Mesenchymal stem cell (in vitro differentiated cells and primary cell): ENCODE results near the gene ANKRD6.

Source experiments
- DNase-seq: peaks from one replicate; pipeline ENCODE4 v3.0.0-alpha.2; 2013
- H2AFZ ChIP-seq: one replicate; pipeline ENCODE4 v1.6.1; 2013; ENCODE audit warnings: low read depth, mild to moderate bottlenecking, control low read depth, inconsistent platforms, low read length, moderate library complexity
- H2AK5ac ChIP-seq: 2 replicates; pipeline ENCODE4 v1.6.1; 2013; ENCODE audit warnings: low read length, moderate library complexity, mild to moderate bottlenecking, inconsistent platforms; ENCODE audit not compliant: severe bottlenecking
- H2BK120ac ChIP-seq: one replicate; pipeline ENCODE4 v1.6.1; 2013; ENCODE audit warnings: low read depth, mild to moderate bottlenecking, inconsistent platforms, low read length, moderate library complexity
- H2BK12ac ChIP-seq, 2 experiments: one replicate each; pipeline ENCODE4 v1.6.1; 2013; ENCODE audit warnings: inconsistent platforms in 2 of 2, low read length in 2 of 2, mild to moderate bottlenecking in 2 of 2, moderate library complexity in 2 of 2, control low read depth in 1 of 2
- H2BK15ac ChIP-seq: one replicate; pipeline ENCODE4 v1.6.1; 2013; ENCODE audit warnings: mild to moderate bottlenecking, low read depth, inconsistent platforms; ENCODE audit not compliant: poor library complexity, severe bottlenecking
- H2BK5ac ChIP-seq: 2 replicates; pipeline ENCODE4 v1.6.1; 2013; ENCODE audit warnings: low read depth, mild to moderate bottlenecking, low read length, control low read depth, inconsistent platforms; ENCODE audit not compliant: poor library complexity, severe bottlenecking
- H3K14ac ChIP-seq, 2 experiments: one replicate each; pipeline ENCODE4 v1.6.1; 2013; ENCODE audit warnings: inconsistent platforms in 2 of 2, low read length in 2 of 2, control low read depth in 1 of 2, mild to moderate bottlenecking in 1 of 2, moderate library complexity in 1 of 2
- H3K18ac ChIP-seq, 2 experiments: one replicate each; pipeline ENCODE4 v1.6.1; 2013; ENCODE audit warnings: inconsistent platforms in 2 of 2, low read length in 2 of 2, control low read depth in 1 of 2, low read depth in 1 of 2, mild to moderate bottlenecking in 1 of 2
- H3K23ac ChIP-seq, 2 experiments: one replicate each; pipeline ENCODE4 v1.6.1; 2013; ENCODE audit warnings: inconsistent platforms in 2 of 2, low read length in 2 of 2, mild to moderate bottlenecking in 2 of 2, moderate library complexity in 2 of 2, control low read depth in 1 of 2
- H3K27ac ChIP-seq: 2 replicates; pipeline ENCODE4 v1.5.1; 2013; ENCODE audit warnings: mild to moderate bottlenecking, moderate library complexity, low read length, control low read depth, inconsistent platforms; ENCODE audit not compliant: poor library complexity, severe bottlenecking
- H3K27me3 ChIP-seq, 2 experiments: 2 replicates each; pipeline versions ENCODE4 v1.6.1 to v1.7.0; 2013; ENCODE audit warnings: low read length in 2 of 2, mild to moderate bottlenecking in 2 of 2, moderate library complexity in 2 of 2, control low read depth in 1 of 2, inconsistent platforms in 1 of 2; ENCODE audit not compliant: control insufficient read depth in 1 of 2, insufficient read depth in 1 of 2
- H3K36me3 ChIP-seq, 2 experiments: 2 replicates each; pipeline versions ENCODE4 v1.6.1 to v1.7.0; 2013; ENCODE audit warnings: low read length in 2 of 2, control low read depth in 1 of 2, inconsistent platforms in 1 of 2, low read depth in 1 of 2, mild to moderate bottlenecking in 1 of 2; ENCODE audit not compliant: insufficient read depth in 2 of 2, control insufficient read depth in 1 of 2
- H3K4ac ChIP-seq, 2 experiments: one replicate each; pipeline ENCODE4 v1.6.1; 2013; ENCODE audit warnings: inconsistent platforms in 2 of 2, low read length in 2 of 2, mild to moderate bottlenecking in 2 of 2, moderate library complexity in 2 of 2, control low read depth in 1 of 2, low read depth in 1 of 2
- H3K4me1 ChIP-seq: 2 replicates; pipeline ENCODE4 v1.6.1; 2013; ENCODE audit warnings: low read depth, low read length, control low read depth; ENCODE audit not compliant: control insufficient read depth, insufficient read depth
- H3K4me2 ChIP-seq: 2 replicates; pipeline ENCODE4 v1.6.1; 2013; ENCODE audit warnings: low read length, mild to moderate bottlenecking, inconsistent platforms; ENCODE audit not compliant: poor library complexity, severe bottlenecking
- H3K4me3 ChIP-seq, 2 experiments: 2 replicates each; pipeline versions ENCODE4 v1.5.1 to v1.7.0; 2013; ENCODE audit warnings: low read length in 2 of 2, mild to moderate bottlenecking in 2 of 2, control low read depth in 1 of 2, low read depth in 1 of 2; ENCODE audit not compliant: insufficient read depth in 1 of 2
- H3K79me1 ChIP-seq: replicated peaks from 2 replicates; pipeline ENCODE4 v1.6.1; 2013; ENCODE audit warnings: mild to moderate bottlenecking, control low read depth, low read length, inconsistent platforms; ENCODE audit not compliant: poor library complexity, severe bottlenecking
- H3K9ac ChIP-seq: 2 replicates; pipeline ENCODE4 v1.7.0; 2013; ENCODE audit warnings: mild to moderate bottlenecking, low read length, moderate library complexity
- H3K9me3 ChIP-seq: 2 replicates; pipeline ENCODE4 v1.7.0; 2013; ENCODE audit warnings: mild to moderate bottlenecking, low read length; ENCODE audit not compliant: control insufficient read depth
- H4K8ac ChIP-seq: one replicate; pipeline ENCODE4 v1.6.1; 2013; ENCODE audit warnings: inconsistent platforms, mild to moderate bottlenecking, low read length, moderate library complexity
- H4K91ac ChIP-seq: one replicate; pipeline ENCODE4 v1.6.1; 2013; ENCODE audit warnings: mild to moderate bottlenecking, low read length, inconsistent platforms
- WGBS: methylation state at CpG from one replicate; pipeline ENCODE4 v1.1.7; 2013; ENCODE audit warnings: mixed read lengths; 5-methylcytosine and 5-hydroxymethylcytosine counted together

Gene ANKRD6

DNA sequence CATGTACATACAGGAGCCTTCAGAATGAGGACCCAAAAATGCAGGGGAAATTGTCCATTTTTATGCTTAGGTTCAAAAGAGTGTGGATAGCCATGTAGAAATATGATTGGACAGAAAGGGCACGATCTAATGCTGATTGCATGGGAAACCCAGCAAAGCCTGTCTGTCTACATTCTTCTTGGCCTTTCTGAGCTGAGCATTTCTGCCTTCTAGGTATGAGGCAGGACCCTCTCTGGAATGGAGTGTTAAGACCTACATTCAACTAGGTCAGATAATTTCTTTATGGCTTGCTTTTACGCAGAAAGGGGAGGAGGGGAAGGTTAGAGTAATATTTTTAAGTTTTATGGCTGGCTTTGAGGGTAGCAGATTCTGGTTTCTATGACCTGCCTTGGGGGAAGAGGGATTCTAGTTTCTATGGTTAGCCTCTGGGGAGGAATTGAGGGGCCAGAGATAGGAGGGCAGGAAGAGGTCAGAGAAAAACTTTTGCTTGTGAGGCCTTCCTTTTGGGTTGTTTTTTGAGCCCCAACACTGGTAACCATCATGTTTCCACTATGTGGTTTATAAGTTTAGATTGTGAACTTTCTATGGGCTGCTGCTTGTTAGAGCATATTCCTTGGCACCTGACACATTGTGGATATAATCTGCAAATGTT lies 142.1 kb downstream of the ANKRD6 start:
- Histone ChIP-seq H3K36me3 (no peaks in the 10 kb centered on the region), H2BK15ac (no peak overlapping the region), H3K9ac (no peak overlapping the region), H4K91ac (no peak overlapping the region), H2BK120ac (no peak overlapping the region), H3K4me3 (no peak overlapping the region), H3K4me2 (no peak overlapping the region), H2BK5ac (no peak overlapping the region), H4K8ac (no peak overlapping the region), H2BK12ac (no peak overlapping the region), H2AFZ (no peak overlapping the region), H3K9me3 (no peaks in the 10 kb centered on the region), H3K4ac (no peak overlapping the region), H3K18ac (no peak overlapping the region), H3K27me3 (peaks cover 0 to 6% of the 10 kb centered on the region in 2 experiments), H2AK5ac (no peak overlapping the region), H3K27ac (no peak overlapping the region), H3K4me1 (no peaks in the 10 kb centered on the region), H3K23ac (no peak overlapping the region), H3K79me1 (no peaks in the 10 kb centered on the region), H3K14ac (no peak overlapping the region)
- DNase-seq = no peak
- 51% methylated on average over 2 of the region's 2 CpGs for WGBS

DNA sequence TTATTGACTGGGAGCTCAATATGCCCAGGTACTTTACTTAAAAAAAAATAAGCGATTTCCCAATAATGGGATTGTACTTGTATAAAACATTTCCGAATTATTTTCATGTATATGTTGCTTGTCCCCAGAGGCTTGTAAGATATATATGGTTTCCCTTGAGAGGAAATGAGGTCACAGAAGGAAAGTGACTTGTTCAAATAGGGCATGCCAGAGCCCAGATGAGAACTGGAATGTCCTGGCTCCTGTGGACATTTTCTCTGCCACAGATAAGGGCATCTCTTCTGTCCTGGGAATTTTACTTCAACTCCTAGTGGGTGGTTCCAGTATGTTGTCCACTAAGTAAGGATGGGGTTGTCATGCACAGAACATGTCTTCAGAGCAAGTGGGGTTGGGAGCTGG lies 142.6 kb downstream of the ANKRD6 start:
- no peak overlapping the region for H3K4ac ChIP-seq
- no peak overlapping the region for H2AFZ ChIP-seq
- no peak overlapping the region for H3K4me2 ChIP-seq
- no peak overlapping the region for H3K14ac ChIP-seq
- H2BK12ac ChIP-seq = no peak overlapping the region
- H2BK15ac ChIP-seq = no peak overlapping the region
- H3K23ac ChIP-seq = no peak overlapping the region
- no peak overlapping the region for H4K91ac ChIP-seq
- H3K27ac ChIP-seq = no peak overlapping the region
- no peak for DNase-seq
- no peak overlapping the region for H3K4me3 ChIP-seq
- WGBS = 95% methylated on average over 2 of the region's 2 CpGs
- no peaks in the 10 kb centered on the region for H3K4me1 ChIP-seq
- H3K27me3 ChIP-seq = peaks cover 0 to 6% of the 10 kb centered on the region in 2 experiments
- no peaks in the 10 kb centered on the region for H3K79me1 ChIP-seq
- H3K18ac ChIP-seq = no peak overlapping the region
- H3K9ac ChIP-seq = no peak overlapping the region
- no peak overlapping the region for H4K8ac ChIP-seq
- H3K9me3 ChIP-seq = no peaks in the 10 kb centered on the region
- no peak overlapping the region for H2BK120ac ChIP-seq
- no peak overlapping the region for H2AK5ac ChIP-seq
- no peaks in the 10 kb centered on the region for H3K36me3 ChIP-seq
- no peak overlapping the region for H2BK5ac ChIP-seq

GRCh38 chr6:89580997-89581666 lies 148.2 kb downstream of the ANKRD6 start:
- H3K4ac ChIP-seq = no peak overlapping the region
- no peaks in the 10 kb centered on the region for H3K4me1 ChIP-seq
- no peak overlapping the region for H4K91ac ChIP-seq
- H4K8ac ChIP-seq = no peak overlapping the region
- no peak overlapping the region for H3K4me2 ChIP-seq
- no peak overlapping the region for H2BK5ac ChIP-seq
- H2BK120ac ChIP-seq = no peak overlapping the region
- no peak overlapping the region for H2BK12ac ChIP-seq
- H2AK5ac ChIP-seq = no peak overlapping the region
- no peak overlapping the region for H3K23ac ChIP-seq
- H3K14ac ChIP-seq = no peak overlapping the region
- H2BK15ac ChIP-seq = no peak overlapping the region
- 86% methylated on average over 1 of the region's 3 CpGs for WGBS
- peaks cover 0 to 19% of the 10 kb centered on the region in 2 experiments for H3K27me3 ChIP-seq
- no peak overlapping the region for H3K27ac ChIP-seq
- no peaks in the 10 kb centered on the region for H3K9me3 ChIP-seq
- no peaks in the 10 kb centered on the region for H3K36me3 ChIP-seq
- H2AFZ ChIP-seq = no peak overlapping the region
- DNase-seq = no peak
- no peak overlapping the region for H3K4me3 ChIP-seq
- H3K9ac ChIP-seq = no peak overlapping the region
- H3K79me1 ChIP-seq = no peaks in the 10 kb centered on the region
- no peak overlapping the region for H3K18ac ChIP-seq

GRCh38 chr6:89581689-89582088 lies 148.7 kb downstream of the ANKRD6 start:
- H2AK5ac ChIP-seq = no peak overlapping the region

More at GRCh38 chr6:89581689-89582088, 148.7 kb downstream of the ANKRD6 start:
- no peak for DNase-seq
- no peaks in the 10 kb centered on the region for H3K9me3 ChIP-seq
- 89% methylated on average over 4 of the region's 4 CpGs for WGBS
- H2AFZ ChIP-seq = no peak overlapping the region
- no peaks in the 10 kb centered on the region for H3K36me3 ChIP-seq
- H3K27me3 ChIP-seq = peaks cover 0 to 17% of the 10 kb centered on the region in 2 experiments
- no peaks in the 10 kb centered on the region for H3K79me1 ChIP-seq
- no peak overlapping the region for H2BK15ac ChIP-seq
- H4K8ac ChIP-seq = no peak overlapping the region
- H3K4me1 ChIP-seq = no peaks in the 10 kb centered on the region
- no peak overlapping the region for H2BK12ac ChIP-seq
- no peak overlapping the region for H3K27ac ChIP-seq
- H3K23ac ChIP-seq = no peak overlapping the region
- no peak overlapping the region for H4K91ac ChIP-seq
- H2BK5ac ChIP-seq = no peak overlapping the region
- H3K18ac ChIP-seq = no peak overlapping the region
- no peak overlapping the region for H3K4me3 ChIP-seq
- no peak overlapping the region for H3K9ac ChIP-seq
- no peak overlapping the region for H3K4me2 ChIP-seq
- no peak overlapping the region for H2BK120ac ChIP-seq
- H3K4ac ChIP-seq = no peak overlapping the region
- H3K14ac ChIP-seq = no peak overlapping the region
